Peyer's patch (tissue), 4 donors: Measurements from ENCODE around the gene HGFAC. TPM values are rescaled to one million over a fixed set of nuclear protein-coding genes. Genes with fewer than 3 reads are reported as not detected.

ENCODE experiments used
- DNase-seq, 3 donors: peaks; one replicate each; pipeline ENCODE4 v3.0.0-alpha.2; 2017 to 2019
- H3K27ac ChIP-seq, 4 donors: fragments of 200-600 bp; sonication (generic); one replicate each; pipeline ENCODE4 v1.5.1; 2016 to 2019
- H3K27me3 ChIP-seq, 2 donors: fragments of 200-600 bp; sonication (generic); one replicate each; pipeline ENCODE4 v1.5.1; 2019
- H3K36me3 ChIP-seq, 3 donors: fragments of 200-600 bp; sonication (generic); one replicate each; pipeline ENCODE4 v1.5.1; 2016 to 2019
- H3K4me1 ChIP-seq, 4 donors: fragments of 200-600 bp; sonication (generic); one replicate each; pipeline ENCODE4 v1.5.1; 2016 to 2019
- H3K4me3 ChIP-seq, 4 donors: fragments of 200-600 bp; sonication (generic); 1 replicate in 3 of 4; 2 replicates in 1 of 4; pipeline ENCODE4 v1.5.1; 2016 to 2019; ENCODE audit warnings: mild to moderate bottlenecking in 1 of 4
- H3K9me3 ChIP-seq, 4 donors: fragments of 200-600 bp; sonication (generic); one replicate each; pipeline ENCODE4 v1.5.1; 2016 to 2019; ENCODE audit warnings: mild to moderate bottlenecking in 1 of 4
- CTCF ChIP-seq, 6 experiments: fragments of 450-650 bp in 4 of 6; fragments of 200-600 bp in 2 of 6; sonication (generic) in 1 of 6; IDR thresholded peaks; one replicate each; pipeline ENCODE4 v1.5.1; 2017 to 2019; ENCODE audit warnings: antibody characterized with exemption in 6 of 6, mild to moderate bottlenecking in 3 of 6, moderate library complexity in 1 of 6
- POLR2A ChIP-seq, 2 donors: fragments of 450-650 bp; IDR thresholded peaks; one replicate each; pipeline ENCODE4 v1.5.1; 2017; ENCODE audit warnings: antibody characterized with exemption in 2 of 2, mild to moderate bottlenecking in 2 of 2, moderate library complexity in 2 of 2
- total RNA-seq, 4 donors: library from RNA; depleted of rRNA; stranded (reverse); fragments of >200 nt; gene quantifications; one replicate each; pipeline ENCODE4 v1.1.0, GENCODE V29; 2016

The HGFAC gene
- total RNA-seq, 4 donors from 2014 or later, result not detected

GRCh38 chr4:3420956-3421355 lies 20.8 kb upstream of the HGFAC start:
- Histone ChIP-seq H3K4me3 (no peak overlapping the region), H3K36me3 (peaks cover 0 to 46% (median 0%) of the 10 kb centered on the region in 3 donors), H3K27me3 (no peaks in the 10 kb centered on the region), H3K27ac (no peak overlapping the region), H3K4me1 (no peaks in the 10 kb centered on the region), H3K9me3 (no peaks in the 10 kb centered on the region)
- TF ChIP-seq CTCF (IDR thresholded peaks at IDR 0.05), result no peak
- no peak for TF ChIP-seq POLR2A (IDR thresholded peaks at IDR 0.05)
- peak in 1 of 3 donors; percentile 30 for DNase-seq

GRCh38 chr4:3421470-3421869 lies 20.3 kb upstream of the HGFAC start:
- peaks cover 0 to 41% (median 0%) of the 10 kb centered on the region in 3 donors for H3K36me3 ChIP-seq
- H3K4me1 ChIP-seq, result no peaks in the 10 kb centered on the region
- DNase-seq, result no peak
- no peaks in the 10 kb centered on the region for H3K27me3 ChIP-seq
- H3K27ac ChIP-seq, result no peak overlapping the region
- H3K9me3 ChIP-seq, result no peaks in the 10 kb centered on the region
- TF ChIP-seq CTCF (IDR thresholded peaks at IDR 0.05) (no peak), POLR2A (IDR thresholded peaks at IDR 0.05) (no peak)
- H3K4me3 ChIP-seq, result no peak overlapping the region

- no peaks in the 10 kb centered on the region for H3K27me3 ChIP-seq
- TF ChIP-seq CTCF (IDR thresholded peaks at IDR 0.05) (no peak), POLR2A (IDR thresholded peaks at IDR 0.05) (no peak)
- no peaks in the 10 kb centered on the region for H3K9me3 ChIP-seq
- no peaks in the 10 kb centered on the region for H3K4me1 ChIP-seq
- no peak overlapping the region for H3K4me3 ChIP-seq
- no peak overlapping the region for H3K27ac ChIP-seq
- no peak for DNase-seq
- H3K36me3 ChIP-seq, result peaks cover 0 to 35% (median 0%) of the 10 kb centered on the region in 3 donors
Observed at GRCh38 chr4:3422241-3422801, 19.4 kb upstream of the HGFAC start.

- TF ChIP-seq POLR2A (IDR thresholded peaks at IDR 0.05) (no peak), CTCF (IDR thresholded peaks at IDR 0.05) (no peak)
- no peak for DNase-seq
- Histone ChIP-seq H3K36me3 (peaks cover 0 to 30% (median 0%) of the 10 kb centered on the region in 3 donors), H3K4me1 (no peaks in the 10 kb centered on the region), H3K27ac (no peak overlapping the region), H3K4me3 (no peak overlapping the region), H3K9me3 (no peaks in the 10 kb centered on the region), H3K27me3 (no peaks in the 10 kb centered on the region)
Observed at GRCh38 chr4:3422808-3423297, 18.9 kb upstream of the HGFAC start.

GRCh38 chr4:3423406-3423805 lies 18.4 kb upstream of the HGFAC start:
- H3K27me3 ChIP-seq, result no peaks in the 10 kb centered on the region
- H3K27ac ChIP-seq, result no peak overlapping the region
- TF ChIP-seq CTCF (IDR thresholded peaks at IDR 0.05), result no peak
- no peak overlapping the region for H3K4me3 ChIP-seq
- peaks cover 0 to 29% (median 0%) of the 10 kb centered on the region in 3 donors for H3K36me3 ChIP-seq
- DNase-seq, result no peak
- H3K4me1 ChIP-seq, result no peaks in the 10 kb centered on the region
- H3K9me3 ChIP-seq, result no peaks in the 10 kb centered on the region
